WTC11 (cell line): ENCODE data around the gene GABRB3. TPM values are rescaled to one million over a fixed set of nuclear protein-coding genes. Genes with fewer than 3 reads are reported as not detected.
A peak's percentile ranks its signal among the peaks of the same experiment; 100 is the strongest.

Source experiments
- ATAC-seq: fragments of 200-7000 bp; cut with Tn5 transposase; 2 replicates; pipeline ENCODE4 v1.10.0; 2021; ENCODE audit warnings: mild to moderate bottlenecking, moderate library complexity
- CTCF ChIA-PET: fragments of 300-600 bp; sonication (Branson Sonifier 250); formaldehyde crosslinking; loops from one replicate; lab custom pipeline; 2021; ENCODE audit warnings: antibody characterized with exemption; lab: Charles Lee
- POLR2A ChIA-PET: fragments of 350-600 bp; sonication (Branson Sonifier 250); formaldehyde crosslinking; loops from one replicate; lab custom pipeline; 2021; ENCODE audit warnings: antibody characterized with exemption; lab: Charles Lee
- DNase-seq: peaks from one replicate; pipeline ENCODE4 v3.0.0; 2021; ENCODE audit warnings: low spot score
- H3K27ac Mint-ChIP-seq: 2 replicates; pipeline ENCODE4 v1.8.0; 2021; ENCODE audit warnings: mixed read lengths
- H3K27me3 Mint-ChIP-seq: 2 replicates; pipeline ENCODE4 v1.8.0; 2021; ENCODE audit warnings: low read depth, mild to moderate bottlenecking, moderate library complexity, mixed read lengths
- H3K36me3 Mint-ChIP-seq: 2 replicates; pipeline ENCODE4 v1.8.0; 2021; ENCODE audit warnings: mixed read lengths
- H3K4me1 Mint-ChIP-seq: 2 replicates; pipeline ENCODE4 v1.8.0; 2022; ENCODE audit warnings: mixed read lengths
- H3K4me3 Mint-ChIP-seq: 2 replicates; pipeline ENCODE4 v1.8.0; 2021; ENCODE audit warnings: mild to moderate bottlenecking, moderate library complexity, mixed read lengths
- H3K9me3 Mint-ChIP-seq: 2 replicates; pipeline ENCODE4 v1.8.0; 2021; ENCODE audit warnings: mixed read lengths
- ATF1 ChIP-seq: sonication (generic); formaldehyde crosslinking; IDR thresholded peaks from 2 replicates; pipeline ENCODE4 v1.8.1; 2023; ENCODE audit warnings: mild to moderate bottlenecking, moderate library complexity, missing genetic modification reagents
- CTCF ChIP-seq: fragments of 200-600 bp; IDR thresholded peaks from 2 replicates; pipeline ENCODE4 v1.8.0; 2022; ENCODE audit warnings: antibody characterized with exemption
- ELF4 ChIP-seq: sonication (generic); formaldehyde crosslinking; IDR thresholded peaks from 2 replicates; pipeline ENCODE4 v1.8.1; 2022; ENCODE audit warnings: low read depth, mild to moderate bottlenecking, moderate library complexity, missing genetic modification reagents
- ERG ChIP-seq: fragments of 250-450 bp; sonication (Bioruptor Pico); IDR thresholded peaks from 2 replicates; pipeline ENCODE4 v1.8.0; 2021; ENCODE audit warnings: mild to moderate bottlenecking
- FOXJ3 ChIP-seq: sonication (generic); formaldehyde crosslinking; IDR thresholded peaks from 2 replicates; pipeline ENCODE4 v1.9.0; 2021; ENCODE audit warnings: missing genetic modification reagents, mild to moderate bottlenecking, borderline replicate concordance
- GRHL2 ChIP-seq: fragments of 250-450 bp; sonication (Bioruptor Pico); IDR thresholded peaks from 2 replicates; pipeline ENCODE4 v1.8.0; 2022; ENCODE audit warnings: mild to moderate bottlenecking, moderate library complexity; ENCODE audit not compliant: insufficient replicate concordance, severe bottlenecking
- HMGA2 ChIP-seq: fragments of 250-450 bp; sonication (Bioruptor Pico); IDR thresholded peaks from 2 replicates; pipeline ENCODE4 v1.4.0; 2021; ENCODE audit warnings: mild to moderate bottlenecking, moderate library complexity
- JUN ChIP-seq: sonication (generic); formaldehyde crosslinking; IDR thresholded peaks from 2 replicates; pipeline ENCODE4 v1.8.0; 2023; ENCODE audit warnings: mild to moderate bottlenecking, missing genetic modification reagents
- NFATC4 ChIP-seq: fragments of 250-450 bp; sonication (Bioruptor Pico); IDR thresholded peaks from 2 replicates; pipeline ENCODE4 v1.9.0; 2021; ENCODE audit warnings: mild to moderate bottlenecking
- NFE2L1 ChIP-seq: sonication (generic); formaldehyde crosslinking; IDR thresholded peaks from 2 replicates; pipeline ENCODE4 v1.8.1; 2023; ENCODE audit warnings: missing genetic modification reagents
- NFYB ChIP-seq: sonication (generic); formaldehyde crosslinking; conservative IDR thresholded peaks from 2 replicates; pipeline ENCODE4 v1.8.0; 2022; ENCODE audit warnings: low read depth, missing genetic modification reagents
- NR2C2 ChIP-seq: sonication (generic); formaldehyde crosslinking; IDR thresholded peaks from 2 replicates; pipeline ENCODE4 v1.8.0; 2022; ENCODE audit warnings: mild to moderate bottlenecking, missing genetic modification reagents
- OVOL2 ChIP-seq: fragments of 250-450 bp; sonication (Bioruptor Pico); IDR thresholded peaks from 2 replicates; pipeline ENCODE4 v1.9.0; 2021; ENCODE audit warnings: mild to moderate bottlenecking, borderline replicate concordance
- PRDM15 ChIP-seq: sonication (generic); formaldehyde crosslinking; IDR thresholded peaks from 2 replicates; pipeline ENCODE4 v1.8.0; 2022; ENCODE audit warnings: missing genetic modification reagents
- PRRX2 ChIP-seq: fragments of 250-450 bp; sonication (Bioruptor Pico); IDR thresholded peaks from 2 replicates; pipeline ENCODE4 v1.8.0; 2021; ENCODE audit warnings: mild to moderate bottlenecking
- SMAD3 ChIP-seq: sonication (generic); formaldehyde crosslinking; IDR thresholded peaks from 2 replicates; pipeline ENCODE4 v1.8.0; 2022; ENCODE audit warnings: missing genetic modification reagents, mild to moderate bottlenecking, borderline replicate concordance
- SMAD4 ChIP-seq: sonication (generic); formaldehyde crosslinking; IDR thresholded peaks from 2 replicates; pipeline ENCODE4 v1.8.0; 2022; ENCODE audit warnings: mild to moderate bottlenecking, missing genetic modification reagents
- TCF7 ChIP-seq: sonication (generic); formaldehyde crosslinking; IDR thresholded peaks from 2 replicates; pipeline ENCODE4 v1.8.0; 2022; ENCODE audit warnings: mild to moderate bottlenecking, low read depth, missing genetic modification reagents, moderate library complexity
- TEAD1 ChIP-seq: sonication (generic); formaldehyde crosslinking; IDR thresholded peaks from 2 replicates; pipeline ENCODE4 v1.8.0; 2022; ENCODE audit warnings: mild to moderate bottlenecking, missing genetic modification reagents
- TEAD4 ChIP-seq: sonication (generic); formaldehyde crosslinking; IDR thresholded peaks from 2 replicates; pipeline ENCODE4 v1.8.0; 2022; ENCODE audit warnings: mild to moderate bottlenecking, missing genetic modification reagents
- USF1 ChIP-seq: sonication (generic); formaldehyde crosslinking; IDR thresholded peaks from 2 replicates; pipeline ENCODE4 v1.8.0; 2022; ENCODE audit warnings: mild to moderate bottlenecking, missing genetic modification reagents
- ZBTB21 ChIP-seq: sonication (generic); formaldehyde crosslinking; IDR thresholded peaks from 2 replicates; pipeline ENCODE4 v1.8.1; 2023; ENCODE audit warnings: mild to moderate bottlenecking, missing genetic modification reagents, borderline replicate concordance
- ZNF121 ChIP-seq: sonication (generic); formaldehyde crosslinking; IDR thresholded peaks from 2 replicates; pipeline ENCODE4 v1.8.0; 2023; ENCODE audit warnings: missing genetic modification reagents
- ZNF671 ChIP-seq: fragments of 250-450 bp; sonication (Bioruptor Pico); IDR thresholded peaks from 2 replicates; pipeline ENCODE4 v1.8.0; 2021; ENCODE audit warnings: mild to moderate bottlenecking
- total RNA-seq: library from RNA; stranded (reverse); gene quantifications from 3 replicates; pipeline ENCODE4 v1.2.3, GENCODE V29; 2021
- TF ChIP-seq, protein P1 (sequence below): sonication (generic); formaldehyde crosslinking; IDR thresholded peaks from 2 replicates; pipeline ENCODE4 v1.8.1; 2023; ENCODE audit warnings: mild to moderate bottlenecking, missing genetic modification reagents, moderate library complexity
- TF ChIP-seq, protein P2 (sequence below): sonication (generic); formaldehyde crosslinking; conservative IDR thresholded peaks from 2 replicates; pipeline ENCODE4 v1.8.1; 2023; ENCODE audit warnings: mild to moderate bottlenecking, low read depth, missing genetic modification reagents, moderate library complexity

The GABRB3 gene
- total RNA-seq, 1 experiment from 2014 or later: 203 TPM

DNA sequence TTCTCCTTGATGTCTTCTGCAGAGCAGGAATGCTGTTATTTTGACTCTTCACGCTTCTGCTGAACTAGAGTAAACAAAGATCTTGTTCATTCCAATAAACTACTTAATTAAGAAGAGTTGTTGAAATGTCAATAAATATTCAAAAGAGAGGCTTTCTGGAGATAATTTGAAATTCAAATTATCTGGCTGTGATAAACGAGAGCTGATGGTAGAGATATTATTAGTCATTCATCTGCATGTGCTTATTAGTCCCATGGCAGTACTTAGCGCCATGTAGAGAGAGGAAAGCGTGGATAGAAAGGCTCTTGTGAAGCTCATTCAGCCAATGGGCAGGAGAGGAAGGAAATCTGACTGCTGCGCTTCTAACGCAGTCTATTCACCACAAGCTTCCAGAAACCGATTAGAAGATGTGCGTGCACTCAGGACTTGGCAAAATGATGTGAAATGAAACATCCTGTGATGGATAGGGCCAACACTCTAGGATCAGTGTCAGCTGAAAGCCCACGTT, 251.1 kb downstream of the GABRB3 start:
- DNase-seq (no peak), ATAC-seq (no peak)
- peaks cover 4% of the 10 kb centered on the region; the same call in 1 of the 2 replicates for H3K4me1 Mint-ChIP-seq
- H3K4me3 Mint-ChIP-seq: no peak overlapping the region
- no peaks in the 10 kb centered on the region; the same call in 1 of the 2 replicates for H3K27me3 Mint-ChIP-seq
- no peak for TF ChIP-seq TCF7
- TF ChIP-seq JUN (CRISPR knock-in tag): no peak
- TF ChIP-seq ZNF121 (CRISPR knock-in tag): no peak
- no peak for TF ChIP-seq SMAD4 (CRISPR knock-in tag)
- no peak for TF ChIP-seq NFATC4 (CRISPR knock-in tag)
- no peak for TF ChIP-seq USF1 (CRISPR knock-in tag)
- no peak for TF ChIP-seq NR2C2 (CRISPR knock-in tag)
- no peak for TF ChIP-seq CTCF
- TF ChIP-seq TEAD4 (CRISPR knock-in tag): no peak
- no peak for TF ChIP-seq PRRX2 (CRISPR knock-in tag)
- no peak for TF ChIP-seq NFYB (CRISPR knock-in tag)
- TF ChIP-seq, protein P1, sequence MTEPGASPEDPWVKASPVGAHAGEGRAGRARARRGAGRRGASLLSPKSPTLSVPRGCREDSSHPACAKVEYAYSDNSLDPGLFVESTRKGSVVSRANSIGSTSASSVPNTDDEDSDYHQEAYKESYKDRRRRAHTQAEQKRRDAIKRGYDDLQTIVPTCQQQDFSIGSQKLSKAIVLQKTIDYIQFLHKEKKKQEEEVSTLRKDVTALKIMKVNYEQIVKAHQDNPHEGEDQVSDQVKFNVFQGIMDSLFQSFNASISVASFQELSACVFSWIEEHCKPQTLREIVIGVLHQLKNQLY (CRISPR knock-in tag): no peak
- TF ChIP-seq HMGA2 (CRISPR knock-in tag): no peak
- TF ChIP-seq FOXJ3 (CRISPR knock-in tag): no peak
- no peak for TF ChIP-seq ELF4 (CRISPR knock-in tag)
- TF ChIP-seq GRHL2 (CRISPR knock-in tag): no peak
- no peak for TF ChIP-seq ZBTB21 (CRISPR knock-in tag)
- TF ChIP-seq SMAD3: no peak
- TF ChIP-seq NFE2L1 (CRISPR knock-in tag): no peak
- H3K36me3 Mint-ChIP-seq: peaks cover 21% of the 10 kb centered on the region
- ChIA-PET POLR2A (no interaction called here), CTCF (no interaction called here)
- H3K27ac Mint-ChIP-seq: no peak overlapping the region
- H3K9me3 Mint-ChIP-seq: peaks cover 24% of the 10 kb centered on the region

DNA sequence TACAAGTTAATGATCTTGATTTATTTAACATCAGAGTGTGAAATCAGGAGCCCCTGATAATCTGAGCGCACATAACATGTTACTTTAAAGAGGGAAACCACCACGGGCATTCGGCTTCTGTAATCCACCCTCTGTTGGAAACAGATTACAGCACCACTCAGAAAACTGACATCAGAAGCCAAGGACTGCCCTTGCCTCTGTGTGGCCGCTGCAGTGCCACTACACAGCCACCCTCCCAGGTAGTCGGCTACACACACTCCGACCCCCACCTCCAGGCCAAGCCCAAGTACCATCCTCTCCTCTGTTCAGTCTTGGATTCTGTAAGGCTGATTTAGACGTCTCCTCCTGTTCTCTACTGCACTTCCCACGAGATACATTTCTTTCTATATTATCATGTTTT, 251.7 kb downstream of the GABRB3 start:
- TF ChIP-seq ERG (CRISPR knock-in tag) (no peak), TEAD1 (no peak), OVOL2 (CRISPR knock-in tag) (no peak), ZNF671 (CRISPR knock-in tag) (no peak), ATF1 (CRISPR knock-in tag) (no peak), USF1 (CRISPR knock-in tag) (no peak), PRRX2 (CRISPR knock-in tag) (no peak), PRDM15 (CRISPR knock-in tag) (no peak)
- TF ChIP-seq, protein P2, sequence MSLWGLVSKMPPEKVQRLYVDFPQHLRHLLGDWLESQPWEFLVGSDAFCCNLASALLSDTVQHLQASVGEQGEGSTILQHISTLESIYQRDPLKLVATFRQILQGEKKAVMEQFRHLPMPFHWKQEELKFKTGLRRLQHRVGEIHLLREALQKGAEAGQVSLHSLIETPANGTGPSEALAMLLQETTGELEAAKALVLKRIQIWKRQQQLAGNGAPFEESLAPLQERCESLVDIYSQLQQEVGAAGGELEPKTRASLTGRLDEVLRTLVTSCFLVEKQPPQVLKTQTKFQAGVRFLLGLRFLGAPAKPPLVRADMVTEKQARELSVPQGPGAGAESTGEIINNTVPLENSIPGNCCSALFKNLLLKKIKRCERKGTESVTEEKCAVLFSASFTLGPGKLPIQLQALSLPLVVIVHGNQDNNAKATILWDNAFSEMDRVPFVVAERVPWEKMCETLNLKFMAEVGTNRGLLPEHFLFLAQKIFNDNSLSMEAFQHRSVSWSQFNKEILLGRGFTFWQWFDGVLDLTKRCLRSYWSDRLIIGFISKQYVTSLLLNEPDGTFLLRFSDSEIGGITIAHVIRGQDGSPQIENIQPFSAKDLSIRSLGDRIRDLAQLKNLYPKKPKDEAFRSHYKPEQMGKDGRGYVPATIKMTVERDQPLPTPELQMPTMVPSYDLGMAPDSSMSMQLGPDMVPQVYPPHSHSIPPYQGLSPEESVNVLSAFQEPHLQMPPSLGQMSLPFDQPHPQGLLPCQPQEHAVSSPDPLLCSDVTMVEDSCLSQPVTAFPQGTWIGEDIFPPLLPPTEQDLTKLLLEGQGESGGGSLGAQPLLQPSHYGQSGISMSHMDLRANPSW (CRISPR knock-in tag): no peak
- CTCF ChIA-PET: no interaction called here
- Mint-ChIP-seq H3K9me3 (peaks cover 24% of the 10 kb centered on the region), H3K27me3 (no peaks in the 10 kb centered on the region; the same call in 1 of the 2 replicates), H3K4me1 (peaks cover 7% of the 10 kb centered on the region), H3K4me3 (no peak overlapping the region), H3K36me3 (peaks cover 18% of the 10 kb centered on the region), H3K27ac (no peak overlapping the region; the same call in 1 of the 2 replicates)
- POLR2A ChIA-PET: no interaction called here
- DNase-seq (no peak), ATAC-seq (peak; percentile 60; the same call in 1 of the 2 replicates)
